ENCODE data around the gene COPS6. TPM values are rescaled to one million over a fixed set of nuclear protein-coding genes. Genes with fewer than 3 reads are reported as not detected.

Gene COPS6
- total RNA-seq, 1 experiment from 2014 or later: 182 TPM

DNA sequence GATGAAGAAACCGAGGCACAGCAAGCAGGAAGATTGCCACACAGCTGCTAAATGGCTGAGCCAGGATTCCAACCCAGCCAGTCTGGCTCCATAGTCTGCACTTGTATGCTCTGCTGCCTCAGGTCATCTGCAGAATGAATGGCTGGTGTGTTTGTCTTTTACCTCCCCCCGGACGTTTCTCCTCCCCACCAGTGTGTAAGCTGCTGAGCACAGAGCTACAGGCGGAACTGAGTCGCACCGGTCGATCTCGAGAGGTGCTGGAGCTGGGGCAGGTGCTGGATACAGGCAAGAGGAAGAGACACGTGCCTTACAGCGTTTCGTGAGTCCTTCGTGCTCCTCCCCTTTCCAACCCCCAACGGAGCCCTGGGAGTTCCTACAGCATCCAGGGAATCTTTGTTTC lies 33.3 kb downstream of the COPS6 start:
- ATAC-seq: no peak
- intact Hi-C loops (cut with micrococcal nuclease; ENCODE audit: unreplicated experiment) (no loop called here), in situ Hi-C loops (cut with HindIII; ENCODE audit: low pct_unique_long_range_greater_than_20kb, low sequenced_read_pairs) (no loop called here)
- no peaks in the 10 kb centered on the region for H3K9me3 ChIP-seq (ENCODE audit: control insufficient read depth, insufficient read depth, low read depth, low read length)
- POLR2A ChIA-PET: interaction anchor here (0.5 to 0.8 kb wide), 2 partner anchors 20 to 103 kb away, joined by 3 read pairs; no protein-coding TSS in a partner anchor
- H3K4me3 ChIP-seq (ENCODE audit: low read depth in 2 of 2, low read length in 2 of 2): no peak overlapping the region; a peak in 1 of 4 replicates
- CTCF ChIA-PET: interaction anchor here (0.6 kb wide), 1 partner anchor 9 kb away, joined by 13 read pairs; no protein-coding TSS in a partner anchor
- no peak overlapping the region for H3K27ac ChIP-seq (ENCODE audit: low read length)
- BruUV-seq (replicated peaks): no TSS peak
- TF ChIP-seq, protein P1, sequence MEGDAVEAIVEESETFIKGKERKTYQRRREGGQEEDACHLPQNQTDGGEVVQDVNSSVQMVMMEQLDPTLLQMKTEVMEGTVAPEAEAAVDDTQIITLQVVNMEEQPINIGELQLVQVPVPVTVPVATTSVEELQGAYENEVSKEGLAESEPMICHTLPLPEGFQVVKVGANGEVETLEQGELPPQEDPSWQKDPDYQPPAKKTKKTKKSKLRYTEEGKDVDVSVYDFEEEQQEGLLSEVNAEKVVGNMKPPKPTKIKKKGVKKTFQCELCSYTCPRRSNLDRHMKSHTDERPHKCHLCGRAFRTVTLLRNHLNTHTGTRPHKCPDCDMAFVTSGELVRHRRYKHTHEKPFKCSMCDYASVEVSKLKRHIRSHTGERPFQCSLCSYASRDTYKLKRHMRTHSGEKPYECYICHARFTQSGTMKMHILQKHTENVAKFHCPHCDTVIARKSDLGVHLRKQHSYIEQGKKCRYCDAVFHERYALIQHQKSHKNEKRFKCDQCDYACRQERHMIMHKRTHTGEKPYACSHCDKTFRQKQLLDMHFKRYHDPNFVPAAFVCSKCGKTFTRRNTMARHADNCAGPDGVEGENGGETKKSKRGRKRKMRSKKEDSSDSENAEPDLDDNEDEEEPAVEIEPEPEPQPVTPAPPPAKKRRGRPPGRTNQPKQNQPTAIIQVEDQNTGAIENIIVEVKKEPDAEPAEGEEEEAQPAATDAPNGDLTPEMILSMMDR (IDR thresholded peaks at IDR 0.05): no peak
- TF ChIP-seq TCF7L2 (IDR thresholded peaks at IDR 0.05; ENCODE audit: low read depth, low read length): no peak
- no peak for TF ChIP-seq SIN3A (IDR thresholded peaks at IDR 0.05; ENCODE audit: borderline replicate concordance, insufficient read depth, low read depth, low read length)
- no peak for TF ChIP-seq POLR2AphosphoS5 (IDR thresholded peaks at IDR 0.05; ENCODE audit: low read depth, low read length)
- TF ChIP-seq, protein P2, sequence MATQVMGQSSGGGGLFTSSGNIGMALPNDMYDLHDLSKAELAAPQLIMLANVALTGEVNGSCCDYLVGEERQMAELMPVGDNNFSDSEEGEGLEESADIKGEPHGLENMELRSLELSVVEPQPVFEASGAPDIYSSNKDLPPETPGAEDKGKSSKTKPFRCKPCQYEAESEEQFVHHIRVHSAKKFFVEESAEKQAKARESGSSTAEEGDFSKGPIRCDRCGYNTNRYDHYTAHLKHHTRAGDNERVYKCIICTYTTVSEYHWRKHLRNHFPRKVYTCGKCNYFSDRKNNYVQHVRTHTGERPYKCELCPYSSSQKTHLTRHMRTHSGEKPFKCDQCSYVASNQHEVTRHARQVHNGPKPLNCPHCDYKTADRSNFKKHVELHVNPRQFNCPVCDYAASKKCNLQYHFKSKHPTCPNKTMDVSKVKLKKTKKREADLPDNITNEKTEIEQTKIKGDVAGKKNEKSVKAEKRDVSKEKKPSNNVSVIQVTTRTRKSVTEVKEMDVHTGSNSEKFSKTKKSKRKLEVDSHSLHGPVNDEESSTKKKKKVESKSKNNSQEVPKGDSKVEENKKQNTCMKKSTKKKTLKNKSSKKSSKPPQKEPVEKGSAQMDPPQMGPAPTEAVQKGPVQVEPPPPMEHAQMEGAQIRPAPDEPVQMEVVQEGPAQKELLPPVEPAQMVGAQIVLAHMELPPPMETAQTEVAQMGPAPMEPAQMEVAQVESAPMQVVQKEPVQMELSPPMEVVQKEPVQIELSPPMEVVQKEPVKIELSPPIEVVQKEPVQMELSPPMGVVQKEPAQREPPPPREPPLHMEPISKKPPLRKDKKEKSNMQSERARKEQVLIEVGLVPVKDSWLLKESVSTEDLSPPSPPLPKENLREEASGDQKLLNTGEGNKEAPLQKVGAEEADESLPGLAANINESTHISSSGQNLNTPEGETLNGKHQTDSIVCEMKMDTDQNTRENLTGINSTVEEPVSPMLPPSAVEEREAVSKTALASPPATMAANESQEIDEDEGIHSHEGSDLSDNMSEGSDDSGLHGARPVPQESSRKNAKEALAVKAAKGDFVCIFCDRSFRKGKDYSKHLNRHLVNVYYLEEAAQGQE (IDR thresholded peaks at IDR 0.05; ENCODE audit: insufficient read depth in 1 of 2, low read depth in 2 of 2, low read length in 1 of 2): no peak
- DNase-seq (ENCODE audit: low read depth, low spot score): no peak
- H3K36me3 ChIP-seq (ENCODE audit: control insufficient read depth, insufficient read depth, low read length): peaks cover 2% of the 10 kb centered on the region; the same call in 1 of the 2 replicates
- H3K4me1 ChIP-seq (ENCODE audit: control insufficient read depth, insufficient read depth, low read length): peaks cover 22% of the 10 kb centered on the region
- no peaks in the 10 kb centered on the region for H3K27me3 ChIP-seq (ENCODE audit: control insufficient read depth, insufficient read depth, low read length)

DNA sequence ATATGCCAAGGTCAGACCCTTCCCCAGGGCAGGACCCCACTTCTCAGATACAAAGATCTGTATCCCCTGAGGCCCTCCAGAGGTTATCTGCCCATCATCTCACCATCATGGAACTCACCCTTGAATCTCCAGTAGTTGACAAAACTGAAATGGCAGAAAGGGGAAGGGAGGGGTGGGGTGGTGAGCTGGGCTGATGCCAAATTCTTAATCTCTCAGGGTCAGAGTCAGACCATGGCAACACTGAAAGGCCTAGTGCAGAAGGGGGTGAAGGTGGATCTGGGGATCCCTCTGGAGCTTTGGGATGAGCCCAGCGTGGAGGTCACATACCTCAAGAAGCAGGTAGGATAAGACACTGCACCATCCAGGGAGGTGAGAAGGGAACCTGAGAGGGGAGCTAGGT lies 33.8 kb downstream of the COPS6 start:
- Histone ChIP-seq H3K4me3 (ENCODE audit: low read depth in 2 of 2, low read length in 2 of 2) (no peak overlapping the region; a peak in 1 of 4 replicates), H3K4me1 (ENCODE audit: control insufficient read depth, insufficient read depth, low read length) (peaks cover 22% of the 10 kb centered on the region), H3K9me3 (ENCODE audit: control insufficient read depth, insufficient read depth, low read depth, low read length) (no peaks in the 10 kb centered on the region), H3K27me3 (ENCODE audit: control insufficient read depth, insufficient read depth, low read length) (no peaks in the 10 kb centered on the region), H3K27ac (ENCODE audit: low read length) (no peak overlapping the region), H3K36me3 (ENCODE audit: control insufficient read depth, insufficient read depth, low read length) (peaks cover 2% of the 10 kb centered on the region; the same call in 1 of the 2 replicates)
- ChIA-PET POLR2A (interaction anchor here (0.5 to 0.8 kb wide), 2 partner anchors 20 to 104 kb away, joined by 3 read pairs; no protein-coding TSS in a partner anchor), CTCF (interaction anchor here (0.6 kb wide), 1 partner anchor 8 kb away, joined by 13 read pairs; no protein-coding TSS in a partner anchor)
- DNase-seq (ENCODE audit: low read depth, low spot score): no peak
- in situ Hi-C loops (cut with HindIII; ENCODE audit: low pct_unique_long_range_greater_than_20kb, low sequenced_read_pairs): no loop called here
- BruUV-seq (replicated peaks): no TSS peak
- intact Hi-C loops (cut with micrococcal nuclease; ENCODE audit: unreplicated experiment): no loop called here
- no peak for ATAC-seq
- no peak for TF ChIP-seq POLR2AphosphoS5 (IDR thresholded peaks at IDR 0.05; ENCODE audit: low read depth, low read length)
- TF ChIP-seq, protein P1 (IDR thresholded peaks at IDR 0.05): no peak
- TF ChIP-seq, protein P2 (IDR thresholded peaks at IDR 0.05; ENCODE audit: insufficient read depth in 1 of 2, low read depth in 2 of 2, low read length in 1 of 2): no peak
- no peak for TF ChIP-seq SIN3A (IDR thresholded peaks at IDR 0.05; ENCODE audit: borderline replicate concordance, insufficient read depth, low read depth, low read length)
- no peak for TF ChIP-seq TCF7L2 (IDR thresholded peaks at IDR 0.05; ENCODE audit: low read depth, low read length)
